Measurements from ENCODE around the gene SPOP.
"Not testable (repeated sequence)": the region's sequence is repeated elsewhere in the genome, so short reads cannot be mapped to it uniquely, and the experiment has no call there.

Gene SPOP

GRCh38 chr17:49677933-49678847 is at the start of gene SPOP:
TSS of gene SPOP (minus strand) at chr17:49678097. CDS start at chr17:49622810, 55,287 bp downstream.
- peak; percentile 98 for DNase-seq (ENCODE audit: low spot score)

DNA sequence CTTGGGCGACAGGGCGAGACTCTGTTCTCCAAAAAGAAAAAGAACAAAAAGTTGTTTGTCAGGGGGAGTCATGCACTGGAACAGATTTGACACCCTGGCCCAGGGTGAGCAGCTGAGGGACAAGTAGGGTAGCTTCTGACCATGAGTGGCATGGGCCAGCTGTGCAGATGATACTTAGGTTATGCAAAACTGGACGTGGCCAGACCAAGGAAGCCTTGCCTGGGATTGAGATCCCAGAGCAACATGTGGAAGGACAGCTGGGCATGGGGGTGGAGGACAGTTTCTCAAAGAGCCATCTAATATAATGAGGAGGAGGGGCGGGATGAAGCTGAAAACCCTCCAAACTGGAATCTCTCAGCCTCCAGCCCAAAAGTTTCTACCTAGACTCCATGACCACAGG is 49.5 kb upstream of the SPOP start:
- no peak for DNase-seq (ENCODE audit: low spot score)

DNA sequence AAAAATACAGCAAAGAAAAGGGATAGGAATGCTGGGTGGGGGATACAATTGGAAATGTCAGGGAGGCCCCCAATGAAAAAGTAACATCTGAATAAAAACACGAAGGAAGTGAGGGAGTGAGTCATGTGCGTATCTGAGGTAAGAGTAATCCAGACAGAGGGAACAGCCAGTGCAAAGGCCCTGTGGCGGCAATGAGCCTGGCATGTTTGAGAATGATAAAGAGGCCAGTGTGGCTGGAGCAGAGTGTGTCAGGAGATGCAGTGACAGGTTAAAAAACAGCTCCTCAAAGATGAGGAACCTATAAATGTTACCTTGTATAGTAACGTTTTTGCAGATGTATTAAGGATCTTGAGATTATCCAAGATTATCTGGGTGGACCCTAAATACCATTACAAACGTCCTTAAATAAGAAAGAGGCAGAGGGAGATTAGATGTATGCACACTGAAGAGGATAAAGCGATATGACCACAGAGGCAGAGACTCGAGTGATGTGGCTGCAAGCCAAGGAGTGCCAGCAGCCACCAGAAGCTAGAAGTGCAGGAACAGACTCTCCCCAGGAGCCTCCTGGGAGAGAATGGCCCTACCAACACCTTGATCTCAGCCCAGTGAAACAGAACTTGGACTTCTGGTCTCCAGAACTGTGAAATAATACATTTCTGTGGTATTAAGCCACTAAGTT is 47.7 kb upstream of the SPOP start:
- DNase-seq (ENCODE audit: low spot score), result peak; percentile 66

DNA sequence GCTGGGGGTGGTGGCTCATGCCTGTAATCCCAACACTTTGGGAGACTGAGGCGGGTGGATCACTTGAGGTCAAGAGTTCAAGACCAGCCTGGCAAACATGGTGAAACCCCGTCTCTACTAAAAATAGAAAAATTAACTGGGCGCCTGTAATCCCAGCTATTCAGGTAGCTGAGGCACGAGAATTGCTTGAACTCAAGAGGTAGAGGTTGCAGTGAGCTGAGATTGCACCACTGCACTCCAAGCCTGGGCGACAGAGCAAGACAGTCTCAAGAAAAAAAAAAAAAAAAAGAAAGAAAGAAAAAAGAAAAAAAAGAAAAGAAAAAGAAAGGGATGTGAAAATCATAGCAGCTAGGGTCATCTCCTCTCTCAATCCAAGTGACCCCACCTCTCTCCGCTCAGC is 46.7 kb upstream of the SPOP start:
- not testable (repeated sequence) for DNase-seq (ENCODE audit: low spot score)

GRCh38 chr17:49723423-49723822 is 45.5 kb upstream of the SPOP start:
- no peak for DNase-seq (ENCODE audit: low spot score)

- no peak for DNase-seq (ENCODE audit: low spot score)
These were observed 44.2 kb upstream of the SPOP start for GRCh38 chr17:49722066-49722465.

GRCh38 chr17:49717371-49717861 is 39.5 kb upstream of the SPOP start:
- DNase-seq (ENCODE audit: low spot score), result no peak

DNA sequence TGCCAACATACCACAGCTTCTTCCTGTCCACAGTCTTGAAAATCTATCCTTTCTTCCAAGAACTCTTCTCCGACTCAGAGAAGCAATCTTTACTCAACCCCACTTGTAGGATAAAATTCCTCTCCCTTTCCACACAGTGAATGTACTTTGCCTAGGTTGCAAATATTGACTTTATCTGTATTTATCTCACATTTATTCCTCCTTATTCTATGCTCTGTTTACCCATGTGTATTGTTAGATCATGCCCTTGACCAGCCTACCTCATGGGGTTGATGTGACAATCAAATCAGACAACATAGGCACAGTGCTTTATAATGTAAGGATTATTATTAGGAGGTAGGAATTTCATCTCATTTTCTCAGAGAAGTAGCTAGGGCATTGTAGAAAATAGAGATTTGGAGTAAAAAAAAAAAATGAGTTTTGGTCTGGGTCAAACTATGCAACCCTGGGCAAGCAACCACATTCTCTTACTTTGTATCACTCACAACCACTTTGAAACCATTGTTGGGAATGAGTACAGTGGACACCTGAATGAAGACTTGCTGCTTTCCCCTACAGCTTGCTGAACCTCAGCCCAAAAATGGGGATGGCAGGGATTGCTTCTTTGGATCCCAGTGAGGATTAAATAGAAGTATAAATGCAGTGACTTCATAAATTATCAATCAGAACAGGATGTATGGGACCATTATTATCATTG is 38.9 kb upstream of the SPOP start:
- DNase-seq (ENCODE audit: low spot score), result no peak

GRCh38 chr17:49715717-49716279 is 37.9 kb upstream of the SPOP start:
- DNase-seq (ENCODE audit: low spot score), result no peak

- no peak for DNase-seq (ENCODE audit: low spot score)
These were observed 37.3 kb upstream of the SPOP start for GRCh38 chr17:49715216-49715615.

DNA sequence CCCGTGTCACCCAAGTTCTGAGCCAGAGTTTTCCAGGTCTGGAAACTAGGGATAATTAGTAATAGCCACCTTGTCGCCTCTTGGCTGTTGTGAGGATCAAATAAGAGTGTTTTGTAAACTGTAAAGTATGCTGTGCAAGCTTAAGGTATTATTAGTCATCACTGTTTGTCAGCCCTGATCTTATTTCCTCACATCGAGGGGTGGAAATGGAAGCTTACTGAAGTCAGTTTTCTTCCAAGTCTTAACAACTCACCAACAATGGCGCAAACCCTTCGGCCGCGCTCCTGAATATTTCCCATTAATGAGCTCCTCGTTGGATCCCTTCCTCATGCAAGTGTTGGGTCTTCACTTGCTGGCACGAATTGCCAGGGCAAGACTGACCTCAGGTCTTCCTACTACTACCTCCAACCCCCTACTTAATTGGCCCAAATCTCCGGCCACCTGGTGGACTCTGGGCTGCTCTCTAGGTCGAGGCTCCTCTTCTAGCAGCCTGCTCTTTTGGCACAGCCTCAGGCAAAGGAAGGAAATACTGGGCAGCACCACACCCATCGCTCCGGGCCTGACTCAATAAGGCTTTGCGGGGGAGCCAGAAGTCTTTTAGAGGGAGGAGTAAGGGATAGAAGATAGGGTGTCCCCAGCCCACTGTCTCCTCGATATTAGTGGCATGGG is 30.8 kb upstream of the SPOP start:
- peak; percentile 68 for DNase-seq (ENCODE audit: low spot score)

DNA sequence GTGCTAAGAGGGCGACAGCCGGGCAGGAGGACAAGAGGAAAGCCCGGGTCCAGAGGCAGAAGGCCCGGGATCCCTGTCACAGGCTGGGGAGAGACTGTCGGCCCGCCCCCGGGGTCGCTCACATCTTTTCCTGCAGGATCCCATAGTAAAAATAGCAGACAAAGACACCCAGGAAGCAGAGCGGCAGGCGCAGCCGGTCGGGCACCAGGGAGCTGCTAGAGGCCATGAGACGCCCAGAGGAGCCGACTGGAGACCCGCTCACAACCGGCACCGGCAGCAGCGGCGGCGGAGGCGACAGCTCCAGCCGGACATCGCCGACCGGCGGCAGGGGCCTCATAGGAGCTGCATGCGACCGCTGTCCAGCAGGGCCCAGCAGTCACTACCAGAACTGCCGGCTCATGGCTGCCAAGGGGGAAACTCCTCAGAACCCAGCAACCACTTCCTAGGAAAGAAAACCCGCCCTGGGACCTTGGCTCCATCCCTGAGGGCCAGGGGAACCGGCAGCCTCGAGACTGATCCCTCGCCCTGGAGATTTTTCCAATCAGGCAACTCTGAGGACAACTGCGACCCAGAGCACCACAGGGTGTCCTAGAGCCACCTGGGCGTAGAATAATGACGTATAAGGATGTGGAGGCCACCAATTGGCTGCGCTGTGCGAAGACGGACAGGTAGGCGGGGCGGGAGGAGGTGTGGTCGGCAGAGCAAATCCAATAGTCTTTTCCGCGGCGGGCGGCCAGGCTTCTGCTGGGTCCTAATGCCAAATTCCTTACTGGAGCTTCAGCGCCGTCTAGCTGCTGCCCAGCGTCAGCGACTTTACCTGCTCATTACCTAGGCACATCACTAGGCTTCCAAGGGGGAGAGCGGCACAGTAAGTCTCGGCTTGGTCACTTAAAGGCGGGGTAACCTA is 30.0 kb upstream of the SPOP start, which contains the start of gene SLC35B1:
Gene SLC35B1 (minus strand): TSS at position 357 of the 907 bp plus-strand sequence. CDS start 131 bp downstream, at position 226.
- DNase-seq (ENCODE audit: low spot score), result peak; percentile 99

- DNase-seq (ENCODE audit: low spot score), result peak; percentile 27
These were observed 29.3 kb upstream of the SPOP start for GRCh38 chr17:49707246-49707607.

DNA sequence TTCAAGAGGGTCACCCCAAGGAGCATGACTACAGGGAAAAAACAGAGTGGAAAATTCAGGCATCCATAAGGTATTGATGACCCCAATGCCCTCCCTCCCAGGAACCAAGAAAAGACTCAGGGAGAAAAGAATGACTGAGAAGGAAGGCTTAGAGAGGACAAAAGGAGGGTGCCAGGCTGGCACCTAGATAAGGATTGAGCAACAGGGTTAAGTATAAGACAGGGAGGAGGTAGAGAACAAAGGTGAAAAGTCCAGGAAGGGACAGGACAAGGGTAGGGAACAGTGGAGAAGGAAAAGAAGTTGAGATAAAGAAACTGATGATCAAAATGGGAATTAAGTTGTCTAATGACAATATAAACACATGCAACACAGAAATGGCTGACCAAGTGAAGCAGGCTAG is 27.4 kb upstream of the SPOP start:
- DNase-seq (ENCODE audit: low spot score), result no peak

DNA sequence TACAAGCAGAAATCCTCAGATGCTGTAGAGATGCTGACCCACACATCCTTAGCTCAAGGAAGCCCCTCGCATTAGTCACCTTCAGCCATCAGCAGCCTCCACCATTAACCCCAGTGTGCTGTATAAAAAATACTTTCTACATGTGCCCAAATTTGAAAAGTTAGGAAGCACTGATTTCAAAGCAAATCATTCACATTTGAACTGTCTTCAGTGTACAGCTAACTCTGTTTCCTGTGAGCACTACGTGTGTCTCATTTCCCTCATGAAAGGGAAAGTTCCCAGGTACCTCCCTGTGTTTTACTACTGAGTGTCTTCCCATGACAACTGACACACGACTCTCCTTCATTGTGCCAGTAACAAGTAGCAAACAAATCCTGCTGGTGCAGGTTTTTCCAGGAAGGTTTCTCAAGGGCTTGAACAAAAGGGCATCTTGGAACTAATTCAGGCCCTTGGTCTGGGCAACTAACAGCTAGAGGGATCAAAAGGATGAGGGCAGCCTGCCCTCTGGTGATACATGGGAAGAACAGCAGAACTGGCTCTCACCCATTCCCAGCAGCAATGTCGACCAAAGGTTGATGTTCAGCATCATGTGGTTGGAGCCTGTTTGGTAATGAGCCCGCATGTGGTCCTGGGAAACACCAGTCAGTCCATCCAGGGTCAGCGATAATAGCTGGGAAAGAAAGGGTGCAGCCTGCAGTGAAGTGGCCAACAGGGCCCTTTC is 25.8 kb upstream of the SPOP start:
- peak; percentile 40 for DNase-seq (ENCODE audit: low spot score)

DNA sequence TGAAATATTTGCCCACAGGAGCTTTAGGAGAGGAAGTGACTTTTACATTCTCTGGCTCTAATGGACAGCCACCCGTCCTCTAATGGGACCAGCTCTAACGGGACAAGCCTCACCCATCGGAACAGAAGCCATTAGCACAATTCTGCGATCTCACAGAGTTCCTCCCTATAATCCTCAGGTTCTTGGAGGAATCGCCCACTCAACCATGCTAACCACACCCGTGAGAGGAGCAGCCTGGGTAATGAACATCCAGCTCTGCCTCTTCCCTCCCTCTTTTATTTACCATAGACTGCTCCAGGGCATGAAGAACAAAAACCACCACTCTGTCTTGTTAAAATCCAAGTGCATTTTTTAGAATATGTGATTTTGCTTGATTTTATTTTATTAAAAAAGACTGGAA is 23.1 kb upstream of the SPOP start:
- DNase-seq (ENCODE audit: low spot score), result no peak

DNA sequence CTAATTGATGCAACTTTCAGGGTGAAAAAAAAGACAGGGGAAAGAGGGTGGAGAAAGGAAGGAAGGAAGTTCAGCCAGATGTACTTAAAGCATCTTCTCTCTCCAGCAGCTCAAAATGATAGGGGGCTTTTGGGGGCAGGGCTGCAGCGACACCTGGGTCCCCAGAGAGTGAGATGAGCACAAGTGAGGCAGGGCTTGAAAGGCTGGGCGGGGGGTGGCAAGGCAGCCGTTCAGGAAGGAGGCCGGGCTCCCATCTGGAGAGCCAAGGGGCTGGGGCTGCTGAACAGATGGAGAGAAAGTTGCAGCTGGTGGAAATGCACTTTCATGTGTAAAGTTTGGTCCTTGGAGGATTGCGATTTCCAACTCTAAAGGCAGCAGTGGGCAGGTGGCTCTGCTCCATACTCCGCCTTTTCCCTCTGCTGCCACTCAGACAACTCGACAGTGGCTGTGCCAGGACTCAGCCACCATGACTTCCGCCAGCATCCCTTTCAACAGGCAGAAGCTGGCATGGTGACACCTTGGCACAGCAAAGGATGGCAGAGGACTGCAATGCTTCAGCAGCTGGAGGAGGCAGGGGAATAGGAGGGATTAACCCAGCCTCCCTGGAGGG is 22.2 kb upstream of the SPOP start:
- no peak for DNase-seq (ENCODE audit: low spot score)

- no peak for DNase-seq (ENCODE audit: low spot score)
These were observed 20.1 kb upstream of the SPOP start for GRCh38 chr17:49698005-49698404.

GRCh38 chr17:49696233-49696761 is 18.4 kb upstream of the SPOP start:
- DNase-seq (ENCODE audit: low spot score), result no peak
